SU-DHL-6 (cell line): ENCODE data around the gene ZNF146.

Experiments used
- H2AFZ ChIP-seq: fragments of 200-600 bp; sonication (generic); 2 replicates; pipeline ENCODE4 v1.6.1; 2014; ENCODE audit warnings: low read depth, mild to moderate bottlenecking, moderate library complexity, mixed read lengths, antibody characterized with exemption, low read length; ENCODE audit not compliant: severe bottlenecking
- H3F3A ChIP-seq: fragments of 200-600 bp; shearing (Covaris generic); 2 replicates; pipeline ENCODE4 v1.6.0; 2016; ENCODE audit warnings: antibody characterized with exemption, mild to moderate bottlenecking; ENCODE audit not compliant: insufficient read depth
- H3K27ac ChIP-seq: fragments of 200-600 bp; sonication (generic); 2 replicates; pipeline ENCODE4 v1.5.1; 2016; ENCODE audit warnings: low read depth, mild to moderate bottlenecking, low read length, moderate library complexity, mixed read lengths
- H3K27me3 ChIP-seq: fragments of 200-600 bp; sonication (generic), shearing (Covaris generic); 2 replicates; pipeline ENCODE4 v1.6.0; 2014; ENCODE audit warnings: mild to moderate bottlenecking, low read length
- H3K36me3 ChIP-seq: fragments of 200-600 bp; sonication (generic); 2 replicates; pipeline ENCODE4 v1.6.1; 2014; ENCODE audit warnings: mild to moderate bottlenecking, low read length, mixed read lengths
- H3K4me2 ChIP-seq: fragments of 300-600, 200-600 bp; shearing (Covaris generic), sonication (generic); 2 replicates; pipeline ENCODE4 v1.6.0; 2014; ENCODE audit warnings: low read length, low read depth, mild to moderate bottlenecking; ENCODE audit not compliant: poor library complexity, severe bottlenecking
- H3K4me3 ChIP-seq: fragments of 200-600 bp; sonication (generic); 2 replicates; pipeline ENCODE4 v1.5.1; 2014; ENCODE audit warnings: antibody characterized with exemption, low read length, mild to moderate bottlenecking, mixed read lengths; ENCODE audit not compliant: insufficient read depth, poor library complexity, severe bottlenecking
- H3K79me2 ChIP-seq: fragments of 200-600 bp; sonication (generic); 2 replicates; pipeline ENCODE4 v1.6.1; 2014; ENCODE audit warnings: mild to moderate bottlenecking, low read length, moderate library complexity; ENCODE audit not compliant: insufficient read depth
- H3K9ac ChIP-seq: fragments of 200-600 bp; sonication (generic); 2 replicates; pipeline ENCODE4 v1.7.0; 2014; ENCODE audit warnings: mild to moderate bottlenecking, low read length
- H3K9me2 ChIP-seq: fragments of 200-600 bp; sonication (generic); replicated peaks from 2 replicates; pipeline ENCODE4 v1.6.1; 2014; ENCODE audit warnings: low read length; ENCODE audit not compliant: insufficient read depth
- H3K9me3 ChIP-seq: fragments of 200-600 bp; sonication (generic); 2 replicates; pipeline ENCODE4 v1.6.1; 2014; ENCODE audit warnings: low read length, mixed read lengths; ENCODE audit not compliant: insufficient read depth
- H4K20me1 ChIP-seq: fragments of 200-600 bp; sonication (generic); 2 replicates; pipeline ENCODE4 v1.6.1; 2014; ENCODE audit warnings: low read depth, mild to moderate bottlenecking, antibody characterized with exemption, low read length, moderate library complexity, mixed read lengths
- CTCF ChIP-seq: fragments of 200-600 bp; sonication (generic); IDR thresholded peaks from one replicate; pipeline ENCODE4 v1.5.1; 2017; ENCODE audit warnings: antibody characterized with exemption, mild to moderate bottlenecking, low read length, moderate library complexity; ENCODE audit not compliant: insufficient read depth, poor library complexity, severe bottlenecking
- EZH2phosphoT487 ChIP-seq: fragments of 200-600 bp; sonication (generic), shearing (Covaris generic); conservative IDR thresholded peaks from 2 replicates; pipeline ENCODE4 v1.6.1; 2018; ENCODE audit warnings: mild to moderate bottlenecking, antibody characterized with exemption, low read length, moderate library complexity, mixed read lengths

The ZNF146 gene

GRCh38 chr19:36215276-36216123 lies 594 bp downstream of the ZNF146 start:
- Histone ChIP-seq H3K36me3 (peaks cover 11% of the 10 kb centered on the region; the same call in 1 of the 2 replicates), H3K9ac (peak overlapping the region; percentile 86), H3K27me3 (no peaks in the 10 kb centered on the region), H3F3A (peaks cover 4% of the 10 kb centered on the region; the same call in 1 of the 2 replicates), H4K20me1 (peaks cover 13% of the 10 kb centered on the region), H3K27ac (peak overlapping the region; percentile 78), H3K4me2 (peak overlapping the region; percentile 84), H2AFZ (peak overlapping the region; percentile 57), H3K9me2 (no peaks in the 10 kb centered on the region), H3K79me2 (peaks cover 55% of the 10 kb centered on the region), H3K9me3 (no peaks in the 10 kb centered on the region), H3K4me3 (peak overlapping the region; percentile 83)
- TF ChIP-seq CTCF (no peak), EZH2phosphoT487 (no peak)

GRCh38 chr19:36221474-36221873 lies 6.6 kb downstream of the ZNF146 start:
- H2AFZ ChIP-seq = no peak overlapping the region
- H3K79me2 ChIP-seq = peaks cover 98% of the 10 kb centered on the region
- H3K9ac ChIP-seq = no peak overlapping the region
- no peaks in the 10 kb centered on the region for H3K9me3 ChIP-seq
- no peak overlapping the region for H3K27ac ChIP-seq
- TF ChIP-seq CTCF (no peak), EZH2phosphoT487 (no peak)
- H3K4me2 ChIP-seq = no peak overlapping the region
- peaks cover 37% of the 10 kb centered on the region for H4K20me1 ChIP-seq
- peaks cover 11% of the 10 kb centered on the region for H3F3A ChIP-seq
- no peaks in the 10 kb centered on the region for H3K27me3 ChIP-seq
- peaks cover 37% of the 10 kb centered on the region for H3K36me3 ChIP-seq
- H3K9me2 ChIP-seq = no peaks in the 10 kb centered on the region
- H3K4me3 ChIP-seq = no peak overlapping the region

- Histone ChIP-seq H4K20me1 (peaks cover 40% of the 10 kb centered on the region), H3K27me3 (no peaks in the 10 kb centered on the region), H3K9ac (no peak overlapping the region), H3K9me3 (no peaks in the 10 kb centered on the region), H3K9me2 (no peaks in the 10 kb centered on the region), H3K4me3 (no peak overlapping the region), H2AFZ (no peak overlapping the region), H3F3A (peaks cover 11% of the 10 kb centered on the region), H3K36me3 (peaks cover 39% of the 10 kb centered on the region), H3K27ac (no peak overlapping the region), H3K79me2 (peaks cover 97% of the 10 kb centered on the region), H3K4me2 (no peak overlapping the region)
- TF ChIP-seq CTCF (no peak), EZH2phosphoT487 (no peak)
These were observed 7.6 kb downstream of the ZNF146 start for GRCh38 chr19:36222503-36222902.
